Activated CD8-positive, alpha-beta T cell treated with anti-CD3 and anti-CD28 coated beads, Interleukin-2, amount 10 ng/mL, durations not matched to agents 7 days and 5 days (primary cell): Measurements from ENCODE around the gene PPFIBP2. TPM values are rescaled to one million over a fixed set of nuclear protein-coding genes. Genes with fewer than 3 reads are reported as not detected.

Source experiments
- ATAC-seq: fragments of 150-1000 bp; cut with Tn5 transposase; one replicate; pipeline ENCODE4 v1.10.0; 2021; ENCODE audit warnings: moderate library complexity
- CTCF ChIA-PET: fragments of 350-600 bp; sonication (Branson Sonifier 250); formaldehyde crosslinking; loops from one replicate; lab custom pipeline; 2021; ENCODE audit warnings: antibody characterized with exemption; lab: Charles Lee
- POLR2A ChIA-PET: fragments of 350-600 bp; sonication (Branson Sonifier 250); formaldehyde crosslinking; loops from one replicate; lab custom pipeline; 2021; ENCODE audit warnings: antibody characterized with exemption; lab: Charles Lee
- DNase-seq: peaks from one replicate; pipeline ENCODE4 v3.0.0-alpha.2; 2020
- H3K27ac Mint-ChIP-seq: one replicate; pipeline ENCODE4 v1.8.0; 2021; ENCODE audit warnings: mild to moderate bottlenecking, mixed read lengths
- H3K27me3 Mint-ChIP-seq: one replicate; pipeline ENCODE4 v1.8.0; 2021; ENCODE audit warnings: low read depth, mixed read lengths
- H3K36me3 Mint-ChIP-seq: one replicate; pipeline ENCODE4 v1.8.0; 2021; ENCODE audit warnings: low read depth, mixed read lengths
- H3K4me1 Mint-ChIP-seq: one replicate; pipeline ENCODE4 v1.8.0; 2021; ENCODE audit warnings: low read depth, mixed read lengths
- H3K4me3 Mint-ChIP-seq: one replicate; pipeline ENCODE4 v1.8.0; 2021; ENCODE audit warnings: mild to moderate bottlenecking, mixed read lengths
- H3K9me3 Mint-ChIP-seq: one replicate; pipeline ENCODE4 v1.8.0; 2022; ENCODE audit warnings: mixed read lengths; ENCODE audit not compliant: insufficient read depth
- total RNA-seq, 2 experiments: library from RNA; stranded (reverse); gene quantifications; one replicate each; pipeline ENCODE4 v1.2.3, GENCODE V29; 2021

PPFIBP2 gene
- total RNA-seq, 2 experiments from 2014 or later = 11.2 to 12.1 TPM

GRCh38 chr11:7487360-7487759 lies 26.4 kb upstream of the PPFIBP2 start:
- ChIA-PET POLR2A (no interaction called here), CTCF (no interaction called here)
- H3K4me3 Mint-ChIP-seq = no peak overlapping the region
- H3K4me1 Mint-ChIP-seq = no peaks in the 10 kb centered on the region
- no peaks in the 10 kb centered on the region for H3K36me3 Mint-ChIP-seq
- no peak for ATAC-seq
- no peak overlapping the region for H3K27ac Mint-ChIP-seq
- no peak for DNase-seq
- peaks cover 6% of the 10 kb centered on the region for H3K27me3 Mint-ChIP-seq
- H3K9me3 Mint-ChIP-seq = no peaks in the 10 kb centered on the region

GRCh38 chr11:7488681-7489080 lies 25.1 kb upstream of the PPFIBP2 start:
- CTCF ChIA-PET = no interaction called here
- DNase-seq = no peak
- ATAC-seq = no peak
- H3K4me3 Mint-ChIP-seq = no peak overlapping the region
- H3K27me3 Mint-ChIP-seq = peaks cover 6% of the 10 kb centered on the region
- H3K9me3 Mint-ChIP-seq = no peaks in the 10 kb centered on the region
- POLR2A ChIA-PET = no interaction called here
- no peaks in the 10 kb centered on the region for H3K36me3 Mint-ChIP-seq
- no peak overlapping the region for H3K27ac Mint-ChIP-seq
- no peaks in the 10 kb centered on the region for H3K4me1 Mint-ChIP-seq

- no peaks in the 10 kb centered on the region for H3K9me3 Mint-ChIP-seq
- ChIA-PET CTCF (no interaction called here), POLR2A (no interaction called here)
- ATAC-seq (no peak), DNase-seq (no peak)
- peaks cover 6% of the 10 kb centered on the region for H3K27me3 Mint-ChIP-seq
- no peaks in the 10 kb centered on the region for H3K36me3 Mint-ChIP-seq
- no peak overlapping the region for H3K27ac Mint-ChIP-seq
- no peaks in the 10 kb centered on the region for H3K4me1 Mint-ChIP-seq
- no peak overlapping the region for H3K4me3 Mint-ChIP-seq
Observed at GRCh38 chr11:7489376-7489775, 24.4 kb upstream of the PPFIBP2 start.

GRCh38 chr11:7490054-7490453 lies 23.7 kb upstream of the PPFIBP2 start:
- DNase-seq (no peak), ATAC-seq (no peak)
- no peak overlapping the region for H3K4me3 Mint-ChIP-seq
- no peaks in the 10 kb centered on the region for H3K36me3 Mint-ChIP-seq
- no peak overlapping the region for H3K27ac Mint-ChIP-seq
- H3K9me3 Mint-ChIP-seq = no peaks in the 10 kb centered on the region
- H3K4me1 Mint-ChIP-seq = no peaks in the 10 kb centered on the region
- H3K27me3 Mint-ChIP-seq = peaks cover 6% of the 10 kb centered on the region
- ChIA-PET POLR2A (no interaction called here), CTCF (interaction anchor here (1.2 to 1.3 kb wide), 2 partner anchors 22 to 48 kb away, joined by 3 to 4 read pairs; no protein-coding TSS in a partner anchor)

- Mint-ChIP-seq H3K4me3 (no peak overlapping the region), H3K27me3 (peaks cover 6% of the 10 kb centered on the region), H3K4me1 (no peaks in the 10 kb centered on the region), H3K27ac (no peak overlapping the region), H3K36me3 (no peaks in the 10 kb centered on the region), H3K9me3 (no peaks in the 10 kb centered on the region)
- ChIA-PET CTCF (interaction anchor here (0.8 to 1.3 kb wide), 3 partner anchors 22 to 175 kb away, joined by 3 to 4 read pairs (median 3); no protein-coding TSS in a partner anchor), POLR2A (no interaction called here)
- DNase-seq = no peak
- ATAC-seq = no peak
Observed at GRCh38 chr11:7490535-7490934, 23.3 kb upstream of the PPFIBP2 start.

GRCh38 chr11:7492253-7492652 lies 21.5 kb upstream of the PPFIBP2 start:
- ChIA-PET POLR2A (no interaction called here), CTCF (no interaction called here)
- Mint-ChIP-seq H3K4me3 (no peak overlapping the region), H3K36me3 (no peaks in the 10 kb centered on the region), H3K27me3 (peaks cover 6% of the 10 kb centered on the region), H3K4me1 (peaks cover 2% of the 10 kb centered on the region), H3K27ac (no peak overlapping the region), H3K9me3 (no peaks in the 10 kb centered on the region)
- no peak for DNase-seq
- no peak for ATAC-seq

- ChIA-PET CTCF (no interaction called here), POLR2A (no interaction called here)
- peaks cover 2% of the 10 kb centered on the region for H3K4me1 Mint-ChIP-seq
- H3K9me3 Mint-ChIP-seq = no peaks in the 10 kb centered on the region
- H3K27ac Mint-ChIP-seq = no peak overlapping the region
- no peak overlapping the region for H3K4me3 Mint-ChIP-seq
- H3K36me3 Mint-ChIP-seq = no peaks in the 10 kb centered on the region
- no peak for ATAC-seq
- peaks cover 6% of the 10 kb centered on the region for H3K27me3 Mint-ChIP-seq
- DNase-seq = no peak
Observed at GRCh38 chr11:7493670-7494069, 20.1 kb upstream of the PPFIBP2 start.

- DNase-seq (no peak), ATAC-seq (no peak)
- no peaks in the 10 kb centered on the region for H3K9me3 Mint-ChIP-seq
- ChIA-PET POLR2A (no interaction called here), CTCF (no interaction called here)
- peaks cover 8% of the 10 kb centered on the region for H3K27me3 Mint-ChIP-seq
- no peaks in the 10 kb centered on the region for H3K36me3 Mint-ChIP-seq
- no peak overlapping the region for H3K4me3 Mint-ChIP-seq
- no peak overlapping the region for H3K27ac Mint-ChIP-seq
- peaks cover 2% of the 10 kb centered on the region for H3K4me1 Mint-ChIP-seq
Observed at GRCh38 chr11:7494086-7494745, 19.6 kb upstream of the PPFIBP2 start.

- CTCF ChIA-PET = interaction anchor here (1.5 kb wide), 1 partner anchor 56 kb away, joined by 6 read pairs; no protein-coding TSS in a partner anchor
- H3K4me1 Mint-ChIP-seq = peaks cover 2% of the 10 kb centered on the region
- H3K9me3 Mint-ChIP-seq = no peaks in the 10 kb centered on the region
- H3K27me3 Mint-ChIP-seq = peaks cover 3% of the 10 kb centered on the region
- DNase-seq (no peak), ATAC-seq (no peak)
- H3K4me3 Mint-ChIP-seq = no peak overlapping the region
- H3K36me3 Mint-ChIP-seq = no peaks in the 10 kb centered on the region
- no peak overlapping the region for H3K27ac Mint-ChIP-seq
- POLR2A ChIA-PET = no interaction called here
Observed at GRCh38 chr11:7495882-7496551, 17.8 kb upstream of the PPFIBP2 start.

GRCh38 chr11:7498193-7498592 lies 15.6 kb upstream of the PPFIBP2 start:
- DNase-seq (no peak), ATAC-seq (no peak)
- Mint-ChIP-seq H3K4me1 (peaks cover 2% of the 10 kb centered on the region), H3K9me3 (no peaks in the 10 kb centered on the region), H3K4me3 (no peak overlapping the region), H3K36me3 (no peaks in the 10 kb centered on the region), H3K27me3 (peaks cover 3% of the 10 kb centered on the region), H3K27ac (no peak overlapping the region)
- ChIA-PET POLR2A (no interaction called here), CTCF (interaction anchor here (1.2 kb wide), 1 partner anchor 14 kb away, joined by 3 read pairs; no protein-coding TSS in a partner anchor)

GRCh38 chr11:7499081-7499480 lies 14.7 kb upstream of the PPFIBP2 start:
- Mint-ChIP-seq H3K4me3 (no peak overlapping the region), H3K27ac (no peak overlapping the region), H3K36me3 (no peaks in the 10 kb centered on the region), H3K4me1 (peaks cover 2% of the 10 kb centered on the region), H3K27me3 (peaks cover 3% of the 10 kb centered on the region), H3K9me3 (no peaks in the 10 kb centered on the region)
- ChIA-PET POLR2A (no interaction called here), CTCF (interaction anchor here (1.2 kb wide), 1 partner anchor 13 kb away, joined by 3 read pairs; no protein-coding TSS in a partner anchor)
- ATAC-seq (no peak), DNase-seq (no peak)

GRCh38 chr11:7500251-7500650 lies 13.5 kb upstream of the PPFIBP2 start:
- no peaks in the 10 kb centered on the region for H3K9me3 Mint-ChIP-seq

More at GRCh38 chr11:7500251-7500650, 13.5 kb upstream of the PPFIBP2 start:
- Mint-ChIP-seq H3K27ac (no peak overlapping the region), H3K4me1 (peaks cover 2% of the 10 kb centered on the region), H3K36me3 (no peaks in the 10 kb centered on the region), H3K4me3 (no peak overlapping the region), H3K27me3 (peaks cover 3% of the 10 kb centered on the region)
- DNase-seq (no peak), ATAC-seq (no peak)
- POLR2A ChIA-PET = no interaction called here
- CTCF ChIA-PET = no interaction called here
